Measurements from ENCODE around the gene FZD7. TPM values are rescaled to one million over a fixed set of nuclear protein-coding genes. Genes with fewer than 3 reads are reported as not detected.

FZD7 gene
- total RNA-seq, 1 donor from 2014 or later: 35.2 TPM

DNA sequence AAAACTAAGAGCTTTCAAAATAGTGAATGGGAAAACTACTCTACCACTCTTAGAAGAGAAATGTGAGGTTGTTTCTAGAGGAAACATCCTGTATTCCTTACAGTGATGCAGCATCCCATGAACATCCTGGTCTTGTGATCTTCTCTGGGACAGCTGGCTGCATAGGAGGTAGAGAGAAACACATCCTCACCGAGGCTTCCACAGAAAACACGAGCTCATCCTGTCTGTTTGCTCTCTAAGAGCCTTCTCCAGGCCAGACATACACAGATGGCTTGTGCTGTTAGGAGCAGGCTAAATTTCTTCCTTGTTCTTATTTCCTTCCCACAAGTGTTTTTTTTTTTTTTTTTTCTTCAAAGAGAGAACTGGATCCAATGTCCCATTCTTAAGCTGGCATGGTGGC, 14.7 kb upstream of the FZD7 start:
- no peak for DNase-seq
- Histone ChIP-seq H3K9me3 (replicated peaks) (no peaks in the 10 kb centered on the region), H3K4me3 (no peak overlapping the region), H3K27ac (replicated peaks) (peak overlapping the region; percentile 76), H3K4me1 (peaks cover 62% of the 10 kb centered on the region), H3K27me3 (ENCODE audit: low read depth) (peaks cover 7% of the 10 kb centered on the region), H3K36me3 (no peaks in the 10 kb centered on the region)
- TF ChIP-seq, protein P1, sequence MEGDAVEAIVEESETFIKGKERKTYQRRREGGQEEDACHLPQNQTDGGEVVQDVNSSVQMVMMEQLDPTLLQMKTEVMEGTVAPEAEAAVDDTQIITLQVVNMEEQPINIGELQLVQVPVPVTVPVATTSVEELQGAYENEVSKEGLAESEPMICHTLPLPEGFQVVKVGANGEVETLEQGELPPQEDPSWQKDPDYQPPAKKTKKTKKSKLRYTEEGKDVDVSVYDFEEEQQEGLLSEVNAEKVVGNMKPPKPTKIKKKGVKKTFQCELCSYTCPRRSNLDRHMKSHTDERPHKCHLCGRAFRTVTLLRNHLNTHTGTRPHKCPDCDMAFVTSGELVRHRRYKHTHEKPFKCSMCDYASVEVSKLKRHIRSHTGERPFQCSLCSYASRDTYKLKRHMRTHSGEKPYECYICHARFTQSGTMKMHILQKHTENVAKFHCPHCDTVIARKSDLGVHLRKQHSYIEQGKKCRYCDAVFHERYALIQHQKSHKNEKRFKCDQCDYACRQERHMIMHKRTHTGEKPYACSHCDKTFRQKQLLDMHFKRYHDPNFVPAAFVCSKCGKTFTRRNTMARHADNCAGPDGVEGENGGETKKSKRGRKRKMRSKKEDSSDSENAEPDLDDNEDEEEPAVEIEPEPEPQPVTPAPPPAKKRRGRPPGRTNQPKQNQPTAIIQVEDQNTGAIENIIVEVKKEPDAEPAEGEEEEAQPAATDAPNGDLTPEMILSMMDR (IDR thresholded peaks at IDR 0.05; ENCODE audit: borderline replicate concordance): no peak
- intact Hi-C loops (cut with micrococcal nuclease): no loop called here

DNA sequence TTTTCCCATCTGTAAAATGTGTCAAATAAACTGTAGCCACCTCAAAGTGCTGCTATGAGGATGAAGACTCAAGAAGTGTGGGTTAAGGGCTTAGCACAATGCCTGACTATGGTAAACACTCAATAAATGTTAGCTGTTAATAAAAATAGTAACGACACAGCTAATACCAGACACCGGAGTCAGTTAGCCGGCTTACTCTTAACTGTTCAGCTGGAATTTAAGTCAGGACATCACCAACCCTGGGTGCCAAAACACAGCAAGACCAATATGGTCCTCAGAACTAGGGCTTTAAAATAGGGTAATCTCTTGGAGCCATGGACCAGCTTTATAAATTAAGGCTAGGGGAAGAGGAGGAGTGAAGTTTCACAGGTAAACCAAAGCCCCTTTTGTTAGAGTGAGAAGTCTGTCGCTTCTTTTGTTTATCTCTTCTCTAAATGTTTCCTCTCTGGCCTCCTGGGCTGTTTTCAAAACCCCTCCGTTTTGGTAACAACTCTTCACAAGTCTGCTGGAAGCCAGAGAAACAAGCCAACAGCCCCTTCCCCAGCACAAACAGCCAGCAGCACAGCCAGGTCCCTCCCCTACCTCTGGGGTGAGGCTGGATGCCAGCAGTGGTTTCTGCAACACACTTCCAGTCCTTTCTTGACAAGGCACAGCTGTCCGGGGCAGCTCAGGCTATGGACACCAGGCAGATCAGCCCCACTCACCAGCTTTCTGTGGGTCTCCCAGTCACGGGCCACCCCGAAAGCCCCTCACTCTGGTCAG, 13.8 kb upstream of the FZD7 start:
- no peak overlapping the region for H3K4me3 ChIP-seq
- H3K4me1 ChIP-seq: peaks cover 58% of the 10 kb centered on the region
- no peaks in the 10 kb centered on the region for H3K36me3 ChIP-seq
- peak overlapping the region; percentile 76 for H3K27ac ChIP-seq (replicated peaks)
- TF ChIP-seq, protein P1 (IDR thresholded peaks at IDR 0.05; ENCODE audit: borderline replicate concordance): no peak
- intact Hi-C loops (cut with micrococcal nuclease): no loop called here
- H3K9me3 ChIP-seq (replicated peaks): no peaks in the 10 kb centered on the region
- DNase-seq: peak; percentile 45
- peaks cover 7% of the 10 kb centered on the region for H3K27me3 ChIP-seq (ENCODE audit: low read depth)

DNA sequence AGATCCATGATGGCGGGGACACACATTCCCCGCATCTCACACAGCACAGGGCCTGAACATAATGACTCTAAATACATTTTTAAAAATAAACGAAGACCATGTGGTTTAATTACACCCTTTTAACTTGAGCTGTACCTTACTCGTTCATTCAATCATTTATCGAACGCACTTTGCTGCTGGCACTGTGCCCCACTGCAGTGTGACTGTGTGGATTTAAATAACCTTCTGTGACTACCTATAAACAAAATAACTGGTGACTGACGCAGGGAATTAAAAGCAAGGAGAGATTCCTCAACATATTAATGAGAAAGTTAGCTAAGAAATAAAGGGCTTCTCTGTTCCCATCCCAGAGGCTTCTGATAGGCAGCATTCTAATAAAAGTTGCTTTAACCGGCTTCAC, 10.9 kb upstream of the FZD7 start:
- peaks cover 33% of the 10 kb centered on the region for H3K4me1 ChIP-seq
- H3K36me3 ChIP-seq: no peaks in the 10 kb centered on the region
- no peak overlapping the region for H3K4me3 ChIP-seq
- TF ChIP-seq, protein P1 (IDR thresholded peaks at IDR 0.05; ENCODE audit: borderline replicate concordance): no peak
- intact Hi-C loops (cut with micrococcal nuclease): no loop called here
- peaks cover 11% of the 10 kb centered on the region for H3K27me3 ChIP-seq (ENCODE audit: low read depth)
- H3K9me3 ChIP-seq (replicated peaks): no peaks in the 10 kb centered on the region
- peak overlapping the region; percentile 30 for H3K27ac ChIP-seq (replicated peaks)
- DNase-seq: peak; percentile 30

DNA sequence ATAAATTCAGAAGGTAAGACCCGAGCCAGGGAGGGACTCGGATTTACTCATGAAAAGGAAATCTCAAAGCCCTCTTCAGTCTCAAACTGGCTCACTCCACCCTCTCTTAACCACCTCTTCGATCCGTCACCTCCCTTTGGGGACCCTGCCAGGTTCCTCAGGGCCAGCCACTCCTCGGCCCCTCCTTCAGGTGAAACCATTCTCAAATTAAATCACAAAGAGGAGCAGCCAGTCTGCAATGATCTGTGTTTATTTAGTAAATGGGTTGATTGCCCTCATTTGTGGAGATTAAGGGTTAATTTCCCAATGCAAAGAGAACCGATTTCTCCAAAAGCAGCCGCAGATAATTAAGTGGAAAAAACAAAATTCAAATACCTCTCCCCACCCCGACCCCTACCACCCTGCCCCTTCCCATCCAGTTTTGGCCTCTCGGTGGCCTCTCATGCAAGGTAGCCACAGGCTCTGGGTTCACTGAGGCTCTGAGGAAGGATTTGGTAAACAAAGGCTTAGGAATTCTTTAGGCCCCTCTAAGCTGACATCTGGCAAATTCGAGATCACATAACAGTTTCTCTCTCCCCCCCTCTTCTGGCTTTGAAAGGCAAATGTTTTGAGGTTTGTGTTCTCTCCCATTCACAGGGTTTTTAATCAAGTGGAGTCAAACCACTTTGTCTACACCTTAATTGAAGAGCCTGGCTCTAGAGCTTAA, 10.3 kb upstream of the FZD7 start:
- H3K27ac ChIP-seq (replicated peaks): peak overlapping the region; percentile 30
- no peak for DNase-seq

DNA sequence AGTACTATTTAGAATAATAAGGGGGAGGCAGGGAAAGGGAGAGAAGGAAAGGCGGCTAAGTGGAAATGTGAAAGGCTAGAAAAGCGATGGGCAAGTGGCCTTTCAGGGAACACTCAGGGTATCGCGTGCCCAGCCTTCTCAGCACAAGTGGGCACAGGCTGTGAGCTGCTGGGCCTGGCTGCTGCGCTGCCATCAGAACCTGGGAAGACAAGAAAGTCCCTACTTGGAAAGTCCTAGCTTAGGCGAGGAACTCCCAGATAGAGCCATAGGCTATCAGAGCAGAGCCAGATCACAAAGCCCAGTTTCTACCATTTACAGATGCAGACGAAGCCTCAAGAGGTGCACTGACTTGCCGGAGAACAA, 9.8 kb upstream of the FZD7 start:
- H3K36me3 ChIP-seq: no peaks in the 10 kb centered on the region

More for the DNA sequence above, 10.3 kb upstream of the FZD7 start:
- H3K4me1 ChIP-seq: peaks cover 27% of the 10 kb centered on the region
- H3K4me3 ChIP-seq: no peak overlapping the region
- intact Hi-C loops (cut with micrococcal nuclease): no loop called here
- no peaks in the 10 kb centered on the region for H3K9me3 ChIP-seq (replicated peaks)
- no peaks in the 10 kb centered on the region for H3K36me3 ChIP-seq
- H3K27me3 ChIP-seq (ENCODE audit: low read depth): peaks cover 13% of the 10 kb centered on the region
- TF ChIP-seq, protein P1 (IDR thresholded peaks at IDR 0.05; ENCODE audit: borderline replicate concordance): no peak

More for the DNA sequence above, 9.8 kb upstream of the FZD7 start:
- no peak overlapping the region for H3K4me3 ChIP-seq
- H3K27me3 ChIP-seq (ENCODE audit: low read depth): peaks cover 15% of the 10 kb centered on the region
- H3K9me3 ChIP-seq (replicated peaks): no peaks in the 10 kb centered on the region
- DNase-seq: no peak
- intact Hi-C loops (cut with micrococcal nuclease): no loop called here
- TF ChIP-seq, protein P1 (IDR thresholded peaks at IDR 0.05; ENCODE audit: borderline replicate concordance): no peak
- H3K4me1 ChIP-seq: peaks cover 23% of the 10 kb centered on the region
- no peak overlapping the region for H3K27ac ChIP-seq (replicated peaks)
